Parathyroid adenoma (tissue), 2 donors: ENCODE results near the gene GFER.
A peak's percentile ranks its signal among the peaks of the same experiment; 100 is the strongest.

Experiments
- H2AFZ ChIP-seq: fragments of 300-600 bp; sonication (generic); one replicate; pipeline ENCODE4 v1.7.0; 2017; ENCODE audit warnings: antibody characterized with exemption, mild to moderate bottlenecking
- H3K27ac ChIP-seq: fragments of 300-600 bp; sonication (generic); one replicate; pipeline ENCODE4 v1.7.0; 2017
- H3K27me3 ChIP-seq: fragments of 300-600 bp; sonication (generic); one replicate; pipeline ENCODE4 v1.7.0; 2017; ENCODE audit warnings: low read length; ENCODE audit not compliant: control insufficient read depth, insufficient read depth
- H3K36me3 ChIP-seq: fragments of 300-600 bp; sonication (generic); one replicate; pipeline ENCODE4 v1.7.0; 2017; ENCODE audit warnings: low read length; ENCODE audit not compliant: control insufficient read depth, insufficient read depth
- H3K4me1 ChIP-seq: fragments of 300-600 bp; sonication (generic); one replicate; pipeline ENCODE4 v1.7.0; 2017; ENCODE audit warnings: control low read depth
- H3K4me2 ChIP-seq: fragments of 300-600 bp; sonication (generic); one replicate; pipeline ENCODE4 v1.7.0; 2017; ENCODE audit warnings: low read length
- H3K4me3 ChIP-seq: fragments of 300-600 bp; sonication (generic); one replicate; pipeline ENCODE4 v1.7.0; 2017; ENCODE audit warnings: low read depth, low read length
- H3K79me2 ChIP-seq: fragments of 300-600 bp; sonication (generic); one replicate; pipeline ENCODE4 v1.7.0; 2017; ENCODE audit warnings: control low read depth
- H3K9ac ChIP-seq: fragments of 300-600 bp; sonication (generic); one replicate; pipeline ENCODE4 v1.7.0; 2017; ENCODE audit warnings: mild to moderate bottlenecking
- H3K9me3 ChIP-seq: fragments of 300-600 bp; sonication (generic); one replicate; pipeline ENCODE4 v1.7.0; 2017; ENCODE audit warnings: low read length; ENCODE audit not compliant: control insufficient read depth
- TF ChIP-seq, protein P1 (sequence below): fragments of 300-600 bp; sonication (generic); IDR thresholded peaks from one replicate; pipeline ENCODE4 v1.7.0; 2017; ENCODE audit warnings: antibody characterized with exemption, mild to moderate bottlenecking
- donor health status: primary hyperparathyroidism.

The GFER gene

DNA sequence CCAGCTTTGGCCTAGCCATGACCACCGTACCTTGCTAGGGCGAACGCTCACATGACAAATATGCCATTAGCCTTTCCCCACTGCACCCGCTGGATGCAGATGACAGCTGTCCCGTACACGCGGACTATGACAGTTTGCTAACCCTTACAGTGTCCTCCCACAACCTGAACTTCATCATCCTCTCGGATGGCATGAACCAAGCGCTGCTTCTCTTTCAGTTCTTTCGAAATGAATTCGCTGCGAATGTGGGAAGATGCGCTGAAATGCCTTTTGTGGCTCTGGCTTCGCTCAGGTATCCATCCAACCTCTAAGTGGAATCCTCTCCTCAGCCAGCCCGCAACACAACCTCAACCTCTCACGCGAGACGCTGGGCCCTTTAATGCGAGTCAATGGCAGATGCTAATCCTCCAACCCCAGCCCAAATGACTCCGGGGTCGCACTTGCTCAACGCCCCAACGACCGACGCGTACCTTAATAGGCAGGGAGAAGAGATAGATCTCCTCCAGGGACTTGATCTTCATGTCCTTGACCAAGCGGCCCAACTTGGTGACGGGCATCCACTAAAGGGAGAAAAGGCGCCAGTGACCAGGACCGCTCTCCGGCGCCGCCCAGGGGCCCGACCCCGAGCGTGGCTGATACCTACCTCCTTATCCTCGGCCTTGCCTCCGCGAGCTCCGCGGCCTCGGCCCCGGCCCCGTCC is 20.0 kb upstream of the GFER start:
- H2AFZ ChIP-seq, result peak overlapping the region; percentile 84
- H3K9ac ChIP-seq, result no peak overlapping the region
- TF ChIP-seq, protein P1, sequence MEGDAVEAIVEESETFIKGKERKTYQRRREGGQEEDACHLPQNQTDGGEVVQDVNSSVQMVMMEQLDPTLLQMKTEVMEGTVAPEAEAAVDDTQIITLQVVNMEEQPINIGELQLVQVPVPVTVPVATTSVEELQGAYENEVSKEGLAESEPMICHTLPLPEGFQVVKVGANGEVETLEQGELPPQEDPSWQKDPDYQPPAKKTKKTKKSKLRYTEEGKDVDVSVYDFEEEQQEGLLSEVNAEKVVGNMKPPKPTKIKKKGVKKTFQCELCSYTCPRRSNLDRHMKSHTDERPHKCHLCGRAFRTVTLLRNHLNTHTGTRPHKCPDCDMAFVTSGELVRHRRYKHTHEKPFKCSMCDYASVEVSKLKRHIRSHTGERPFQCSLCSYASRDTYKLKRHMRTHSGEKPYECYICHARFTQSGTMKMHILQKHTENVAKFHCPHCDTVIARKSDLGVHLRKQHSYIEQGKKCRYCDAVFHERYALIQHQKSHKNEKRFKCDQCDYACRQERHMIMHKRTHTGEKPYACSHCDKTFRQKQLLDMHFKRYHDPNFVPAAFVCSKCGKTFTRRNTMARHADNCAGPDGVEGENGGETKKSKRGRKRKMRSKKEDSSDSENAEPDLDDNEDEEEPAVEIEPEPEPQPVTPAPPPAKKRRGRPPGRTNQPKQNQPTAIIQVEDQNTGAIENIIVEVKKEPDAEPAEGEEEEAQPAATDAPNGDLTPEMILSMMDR, result no peak
- H3K4me2 ChIP-seq, result peak overlapping the region; percentile 73
- H3K79me2 ChIP-seq, result no peaks in the 10 kb centered on the region
- no peaks in the 10 kb centered on the region for H3K9me3 ChIP-seq
- no peaks in the 10 kb centered on the region for H3K27me3 ChIP-seq
- H3K36me3 ChIP-seq, result no peaks in the 10 kb centered on the region
- H3K4me1 ChIP-seq, result peaks cover 9% of the 10 kb centered on the region
- H3K4me3 ChIP-seq, result peak overlapping the region; percentile 94
- peak overlapping the region; percentile 84 for H3K27ac ChIP-seq

DNA sequence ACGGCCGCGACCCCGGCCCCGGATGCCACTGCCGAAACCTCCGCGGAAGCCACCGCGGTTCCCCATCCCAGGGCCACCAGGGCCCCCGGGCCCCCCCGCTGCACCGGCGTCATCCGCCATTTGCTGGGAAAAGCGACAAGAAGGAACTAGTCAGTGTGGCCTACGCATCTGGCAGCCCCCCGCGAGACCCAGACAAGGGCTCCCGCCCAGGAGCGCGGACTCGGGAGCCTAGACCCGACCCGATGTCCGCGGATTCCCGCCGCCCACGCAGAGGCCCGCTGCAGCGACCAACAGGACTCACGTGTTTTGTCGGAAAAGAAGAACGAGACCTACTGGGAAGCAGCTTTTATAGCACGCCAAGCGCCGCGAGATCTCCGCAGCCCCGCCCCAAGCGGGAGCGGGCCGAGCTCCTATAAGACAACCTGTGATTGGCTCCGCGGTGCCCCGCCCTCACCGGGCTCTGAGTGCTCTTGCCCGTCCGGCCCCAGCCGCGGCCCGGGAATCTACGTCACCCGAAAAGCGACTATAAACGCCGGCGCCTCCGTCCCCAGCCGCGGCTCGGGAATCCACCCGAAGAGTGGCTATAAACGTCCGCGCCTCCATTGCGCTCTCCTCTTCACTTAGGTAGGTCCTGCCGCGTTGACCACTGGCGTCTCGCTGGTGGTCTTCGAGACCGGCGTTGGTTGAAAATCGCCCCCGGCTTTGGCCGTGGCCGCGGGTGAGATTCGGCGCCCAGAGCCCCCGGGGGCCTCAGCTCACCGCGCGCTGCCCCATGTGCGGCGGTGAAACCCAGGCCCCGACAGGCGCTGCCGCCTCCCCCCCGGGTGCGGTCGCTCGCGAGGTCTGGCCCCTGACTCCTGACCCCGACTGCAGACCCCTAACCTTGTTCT is 19.2 kb upstream of the GFER start, which contains the start of gene RPS2:
Gene RPS2 (minus strand): TSS at position 321 of the 890 bp plus-strand sequence. CDS start 201 bp downstream, at position 120.
- Histone ChIP-seq H3K4me1 (peaks cover 6% of the 10 kb centered on the region), H3K4me2 (peak within 1 kb of the TSS; percentile 73), H3K79me2 (no peaks in the 10 kb centered on the region), H3K36me3 (no peaks in the 10 kb centered on the region), H3K4me3 (peak within 1 kb of the TSS; percentile 94), H3K27me3 (no peaks in the 10 kb centered on the region), H3K9me3 (no peaks in the 10 kb centered on the region), H3K9ac (peak within 1 kb of the TSS; percentile 39), H2AFZ (peak within 1 kb of the TSS; percentile 84), H3K27ac (peak within 1 kb of the TSS; percentile 84)
- TF ChIP-seq, protein P1, result no peak

DNA sequence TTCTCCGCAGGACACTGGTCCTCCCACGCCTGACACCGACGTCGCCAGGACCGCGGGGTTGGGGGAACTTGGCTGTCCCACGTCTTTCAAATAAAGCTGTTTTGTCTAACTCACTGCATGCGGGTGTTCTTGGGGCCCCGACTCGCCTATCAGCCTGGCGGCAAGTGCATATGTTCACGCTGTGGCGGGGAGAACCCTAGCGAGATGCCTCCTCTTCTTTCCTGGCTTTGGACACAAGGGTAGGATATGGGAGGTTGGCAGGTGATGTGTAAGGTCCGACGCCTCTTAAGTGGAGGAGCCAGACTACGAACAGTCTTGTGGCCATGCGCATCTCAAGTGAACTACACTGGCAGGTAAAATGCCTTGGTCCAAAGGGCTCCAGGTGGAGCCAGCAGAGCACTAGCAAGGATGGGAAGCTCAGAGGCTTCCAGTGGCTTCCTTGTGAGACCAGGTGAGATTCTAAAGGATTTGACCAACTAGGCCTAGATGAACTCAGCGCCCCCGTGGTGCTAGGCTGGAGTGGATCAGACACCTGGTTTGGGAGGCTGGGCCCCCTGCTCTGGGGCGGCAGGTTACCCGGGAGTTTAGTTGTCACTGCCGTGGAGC is 18.5 kb upstream of the GFER start:
- Histone ChIP-seq H3K36me3 (no peaks in the 10 kb centered on the region), H2AFZ (peak overlapping the region; percentile 84), H3K9ac (peak overlapping the region; percentile 39), H3K79me2 (no peaks in the 10 kb centered on the region), H3K9me3 (no peaks in the 10 kb centered on the region), H3K4me1 (peaks cover 4% of the 10 kb centered on the region), H3K27me3 (no peaks in the 10 kb centered on the region), H3K4me2 (peak overlapping the region; percentile 73), H3K27ac (peak overlapping the region; percentile 84), H3K4me3 (peak overlapping the region; percentile 94)
- TF ChIP-seq, protein P1, result no peak

DNA sequence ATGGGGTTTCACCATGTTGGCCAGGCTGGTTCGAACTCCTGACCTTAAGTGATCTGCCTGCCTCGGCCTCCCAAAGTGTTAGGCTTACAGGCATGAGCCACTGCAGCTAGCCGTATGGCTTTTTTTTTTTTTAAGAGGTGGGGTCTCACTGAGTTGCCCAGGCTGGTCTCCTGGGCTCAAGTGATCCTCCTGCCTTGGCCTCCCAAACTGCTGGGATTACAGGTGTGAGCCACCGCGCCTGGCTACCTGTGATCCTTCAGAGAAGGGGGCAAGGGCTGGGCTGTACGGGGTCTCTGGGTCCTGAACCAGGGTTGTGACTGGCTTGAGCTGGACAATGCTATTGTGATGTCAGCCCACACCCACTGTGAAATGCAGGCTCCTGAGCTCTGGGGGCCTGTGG is 17.5 kb upstream of the GFER start, which contains the start of gene RNF151:
Gene RNF151 (plus strand): TSS at position 397 of the 400 bp plus-strand sequence. CDS start 26 bp downstream, outside the sequence.
- H3K4me1 ChIP-seq, result peaks cover 2% of the 10 kb centered on the region

More for the DNA sequence above, 17.5 kb upstream of the GFER start, which contains the start of gene RNF151:
- H2AFZ ChIP-seq, result no peak within 1 kb of the TSS
- TF ChIP-seq, protein P1, result no peak
- no peak within 1 kb of the TSS for H3K27ac ChIP-seq
- peak within 1 kb of the TSS; percentile 73 for H3K4me2 ChIP-seq
- no peaks in the 10 kb centered on the region for H3K79me2 ChIP-seq
- H3K9ac ChIP-seq, result no peak within 1 kb of the TSS
- H3K27me3 ChIP-seq, result no peaks in the 10 kb centered on the region
- no peaks in the 10 kb centered on the region for H3K36me3 ChIP-seq
- H3K4me3 ChIP-seq, result peak within 1 kb of the TSS; percentile 94
- no peaks in the 10 kb centered on the region for H3K9me3 ChIP-seq
